Upper lobe of right lung (tissue), 1 donor: ENCODE results near the gene MYPN. TPM values are rescaled to one million over a fixed set of nuclear protein-coding genes. Genes with fewer than 3 reads are reported as not detected.

ENCODE experiments used
- ATAC-seq: fragments of 200-7000 bp; cut with Tn5 transposase; one replicate; pipeline ENCODE4 v1.9.1; 2020; ENCODE audit warnings: mild to moderate bottlenecking, moderate library complexity
- DNase-seq: peaks from one replicate; pipeline ENCODE4 v3.0.0-alpha.2; 2020
- H3K27ac ChIP-seq: fragments of 200-600 bp; one replicate; pipeline ENCODE4 v1.8.0; 2022
- H3K27me3 ChIP-seq: fragments of 200-600 bp; one replicate; pipeline ENCODE4 v1.8.0; 2022; ENCODE audit warnings: mild to moderate bottlenecking
- H3K36me3 ChIP-seq: fragments of 200-600 bp; one replicate; pipeline ENCODE4 v1.8.0; 2022
- H3K4me1 ChIP-seq: fragments of 200-600 bp; one replicate; pipeline ENCODE4 v1.8.0; 2022
- H3K4me3 ChIP-seq: fragments of 200-600 bp; one replicate; pipeline ENCODE4 v1.8.0; 2022; ENCODE audit warnings: mild to moderate bottlenecking
- H3K9me3 ChIP-seq: fragments of 200-600 bp; one replicate; pipeline ENCODE4 v1.8.0; 2022
- intact Hi-C: fragments of 100-400 bp; cut with DNase I; formaldehyde crosslinking; loops from one replicate; pipeline ENCODE4 v1.11.0; 2022
- total RNA-seq: library from RNA; stranded (reverse); fragmentation: NEBNext Ultra II Directional; extraction: Animal tissue kit (Norgen Biotek cat#: 25700); gene quantifications from one replicate; pipeline ENCODE4 v1.2.1, GENCODE V29; 2021
- TF ChIP-seq, protein P1 (sequence below): fragments of 200-600 bp; IDR thresholded peaks from one replicate; pipeline ENCODE4 v1.8.0; 2022; ENCODE audit warnings: antibody characterized with exemption
- donor health status: DM: no; HTN: yes; CAD: no; lungs with severe emphysema.

The MYPN gene
- total RNA-seq, 1 donor from 2014 or later = not detected

GRCh38 chr10:68144709-68145108, 35.4 kb downstream of the MYPN start:
- intact Hi-C loops = no loop called here
- TF ChIP-seq, protein P1, sequence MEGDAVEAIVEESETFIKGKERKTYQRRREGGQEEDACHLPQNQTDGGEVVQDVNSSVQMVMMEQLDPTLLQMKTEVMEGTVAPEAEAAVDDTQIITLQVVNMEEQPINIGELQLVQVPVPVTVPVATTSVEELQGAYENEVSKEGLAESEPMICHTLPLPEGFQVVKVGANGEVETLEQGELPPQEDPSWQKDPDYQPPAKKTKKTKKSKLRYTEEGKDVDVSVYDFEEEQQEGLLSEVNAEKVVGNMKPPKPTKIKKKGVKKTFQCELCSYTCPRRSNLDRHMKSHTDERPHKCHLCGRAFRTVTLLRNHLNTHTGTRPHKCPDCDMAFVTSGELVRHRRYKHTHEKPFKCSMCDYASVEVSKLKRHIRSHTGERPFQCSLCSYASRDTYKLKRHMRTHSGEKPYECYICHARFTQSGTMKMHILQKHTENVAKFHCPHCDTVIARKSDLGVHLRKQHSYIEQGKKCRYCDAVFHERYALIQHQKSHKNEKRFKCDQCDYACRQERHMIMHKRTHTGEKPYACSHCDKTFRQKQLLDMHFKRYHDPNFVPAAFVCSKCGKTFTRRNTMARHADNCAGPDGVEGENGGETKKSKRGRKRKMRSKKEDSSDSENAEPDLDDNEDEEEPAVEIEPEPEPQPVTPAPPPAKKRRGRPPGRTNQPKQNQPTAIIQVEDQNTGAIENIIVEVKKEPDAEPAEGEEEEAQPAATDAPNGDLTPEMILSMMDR = no peak
- Histone ChIP-seq H3K9me3 (no peaks in the 10 kb centered on the region), H3K27ac (no peak overlapping the region), H3K36me3 (no peaks in the 10 kb centered on the region), H3K4me1 (no peaks in the 10 kb centered on the region), H3K27me3 (no peaks in the 10 kb centered on the region), H3K4me3 (no peak overlapping the region)
- no peak for DNase-seq
- ATAC-seq = peak; percentile 60

DNA sequence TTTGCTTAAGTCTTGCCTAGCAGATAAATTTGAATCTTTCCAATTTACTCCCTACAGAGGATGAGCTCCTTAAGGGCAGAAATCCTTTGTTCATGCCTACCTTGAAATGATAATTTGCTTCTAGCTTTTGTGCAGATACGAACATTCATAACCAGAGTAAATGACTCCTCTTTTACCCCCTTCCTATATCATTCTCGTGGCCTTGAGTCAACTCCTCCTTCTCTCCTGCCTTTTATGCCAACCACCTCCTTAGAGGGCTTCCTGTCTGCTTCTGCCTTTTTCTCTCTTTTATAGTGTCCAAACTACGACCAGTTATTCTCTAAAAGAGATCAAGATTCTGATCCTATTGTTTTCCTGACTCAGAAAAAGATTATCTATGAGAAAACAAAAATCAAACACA, 36.4 kb downstream of the MYPN start:
- Histone ChIP-seq H3K27ac (no peak overlapping the region), H3K9me3 (no peaks in the 10 kb centered on the region), H3K4me1 (no peaks in the 10 kb centered on the region), H3K4me3 (no peak overlapping the region), H3K36me3 (no peaks in the 10 kb centered on the region), H3K27me3 (no peaks in the 10 kb centered on the region)
- TF ChIP-seq, protein P1 = no peak
- DNase-seq = no peak
- ATAC-seq = no peak
- intact Hi-C loops = no loop called here

DNA sequence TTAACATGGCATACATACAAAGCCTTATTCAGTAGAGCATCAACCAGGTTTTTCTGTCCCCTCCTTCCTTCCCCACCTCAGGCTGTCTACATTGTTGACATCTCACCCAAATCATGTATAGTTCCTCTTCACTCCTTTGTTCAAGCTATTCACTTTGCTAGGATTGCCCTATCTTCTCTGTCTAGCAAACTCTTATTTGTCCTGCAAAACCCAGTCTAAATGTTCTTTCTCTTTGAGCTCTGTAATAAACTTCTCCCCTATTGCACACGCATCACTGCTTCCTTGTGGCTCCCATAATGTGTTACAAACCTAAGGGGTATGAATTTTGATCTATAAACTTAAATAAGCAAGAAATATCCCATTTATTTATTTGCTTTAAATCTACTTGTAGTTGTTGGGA, 36.8 kb downstream of the MYPN start:
- ATAC-seq (no peak), DNase-seq (no peak)
- H3K27ac ChIP-seq = no peak overlapping the region
- H3K4me3 ChIP-seq = no peak overlapping the region
- H3K4me1 ChIP-seq = no peaks in the 10 kb centered on the region
- H3K9me3 ChIP-seq = no peaks in the 10 kb centered on the region
- no peaks in the 10 kb centered on the region for H3K36me3 ChIP-seq
- H3K27me3 ChIP-seq = no peaks in the 10 kb centered on the region
- TF ChIP-seq, protein P1 = no peak
- intact Hi-C loops = no loop called here

DNA sequence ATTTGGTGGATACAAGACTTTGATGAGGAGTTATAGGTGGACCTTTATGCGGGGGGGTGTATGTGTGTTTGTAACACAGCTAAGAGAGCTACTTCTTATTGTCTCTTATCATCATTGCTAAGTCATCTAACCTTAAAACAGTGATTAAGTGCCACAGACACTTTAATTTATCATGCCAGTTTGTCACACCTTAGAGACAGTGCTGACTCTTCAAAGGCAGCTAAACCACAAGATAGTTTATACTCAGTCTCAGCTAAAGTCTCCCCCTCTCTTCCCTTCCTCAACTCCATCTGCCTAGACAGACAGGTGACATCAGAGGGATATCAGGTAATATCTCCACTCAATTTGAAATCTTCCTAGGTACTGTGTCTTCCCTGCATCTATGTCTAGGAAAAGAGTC, 42.2 kb downstream of the MYPN start:
- DNase-seq (no peak), ATAC-seq (no peak)
- Histone ChIP-seq H3K27ac (no peak overlapping the region), H3K9me3 (no peaks in the 10 kb centered on the region), H3K4me3 (no peak overlapping the region), H3K36me3 (no peaks in the 10 kb centered on the region), H3K4me1 (peaks cover 13% of the 10 kb centered on the region), H3K27me3 (no peaks in the 10 kb centered on the region)
- TF ChIP-seq, protein P1 = no peak
- intact Hi-C loops = no loop called here

GRCh38 chr10:68153473-68154210, 44.4 kb downstream of the MYPN start:
- TF ChIP-seq, protein P1 = no peak
- Histone ChIP-seq H3K36me3 (no peaks in the 10 kb centered on the region), H3K9me3 (no peaks in the 10 kb centered on the region), H3K27me3 (no peaks in the 10 kb centered on the region), H3K27ac (no peak overlapping the region), H3K4me3 (no peak overlapping the region), H3K4me1 (peaks cover 13% of the 10 kb centered on the region)
- intact Hi-C loops = no loop called here
- DNase-seq (no peak), ATAC-seq (peak; percentile 65)

- Histone ChIP-seq H3K4me1 (peaks cover 13% of the 10 kb centered on the region), H3K27me3 (no peaks in the 10 kb centered on the region), H3K27ac (no peak overlapping the region), H3K4me3 (no peak overlapping the region), H3K36me3 (no peaks in the 10 kb centered on the region), H3K9me3 (no peaks in the 10 kb centered on the region)
- ATAC-seq (no peak), DNase-seq (no peak)
- intact Hi-C loops = no loop called here
- TF ChIP-seq, protein P1 = no peak
These were observed 44.9 kb downstream of the MYPN start for GRCh38 chr10:68154211-68154497.
